PC-3 (cell line): ENCODE measurements around the gene ZNF346.
"Not testable (repeated sequence)": the region's sequence is repeated elsewhere in the genome, so short reads cannot be mapped to it uniquely, and the experiment has no call there.

Experiments used
- EZH2 ChIP-seq: fragments of 300-600 bp; sonication (generic); IDR thresholded peaks from one replicate; pipeline ENCODE4 v1.6.1; 2017; ENCODE audit warnings: antibody characterized with exemption, mild to moderate bottlenecking, low read length; ENCODE audit not compliant: unreplicated experiment
- TF ChIP-seq, protein P1 (sequence below): fragments of 300-600 bp; sonication (generic); conservative IDR thresholded peaks from 2 replicates; pipeline ENCODE4 v1.5.1; 2017; ENCODE audit warnings: antibody characterized with exemption, low read depth, mild to moderate bottlenecking, low read length

DNA sequence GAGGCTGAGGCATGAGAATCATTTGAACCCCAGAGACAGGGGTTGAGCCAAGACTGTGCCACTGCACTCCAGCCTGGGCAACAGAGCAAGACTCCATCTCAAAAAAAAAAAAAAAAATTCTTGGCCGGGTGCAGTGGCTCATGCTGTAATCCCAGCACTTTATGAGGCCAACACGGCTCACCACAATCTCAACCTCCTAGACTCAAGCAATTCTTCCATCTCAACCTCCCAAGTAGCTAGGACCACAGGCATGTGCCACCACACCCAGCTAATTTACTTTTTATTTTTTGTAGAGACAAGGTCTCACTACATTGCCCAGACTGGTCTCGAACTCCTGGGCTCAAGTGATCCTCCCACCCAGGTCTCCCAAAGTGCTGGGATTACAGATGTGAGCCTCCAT lies 29.4 kb upstream of the ZNF346 start:
- not testable (repeated sequence) for TF ChIP-seq EZH2
- TF ChIP-seq, protein P1, sequence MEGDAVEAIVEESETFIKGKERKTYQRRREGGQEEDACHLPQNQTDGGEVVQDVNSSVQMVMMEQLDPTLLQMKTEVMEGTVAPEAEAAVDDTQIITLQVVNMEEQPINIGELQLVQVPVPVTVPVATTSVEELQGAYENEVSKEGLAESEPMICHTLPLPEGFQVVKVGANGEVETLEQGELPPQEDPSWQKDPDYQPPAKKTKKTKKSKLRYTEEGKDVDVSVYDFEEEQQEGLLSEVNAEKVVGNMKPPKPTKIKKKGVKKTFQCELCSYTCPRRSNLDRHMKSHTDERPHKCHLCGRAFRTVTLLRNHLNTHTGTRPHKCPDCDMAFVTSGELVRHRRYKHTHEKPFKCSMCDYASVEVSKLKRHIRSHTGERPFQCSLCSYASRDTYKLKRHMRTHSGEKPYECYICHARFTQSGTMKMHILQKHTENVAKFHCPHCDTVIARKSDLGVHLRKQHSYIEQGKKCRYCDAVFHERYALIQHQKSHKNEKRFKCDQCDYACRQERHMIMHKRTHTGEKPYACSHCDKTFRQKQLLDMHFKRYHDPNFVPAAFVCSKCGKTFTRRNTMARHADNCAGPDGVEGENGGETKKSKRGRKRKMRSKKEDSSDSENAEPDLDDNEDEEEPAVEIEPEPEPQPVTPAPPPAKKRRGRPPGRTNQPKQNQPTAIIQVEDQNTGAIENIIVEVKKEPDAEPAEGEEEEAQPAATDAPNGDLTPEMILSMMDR: not testable (repeated sequence)
